Suprapubic skin (tissue), 4 donors: Measurements from ENCODE around the gene MBOAT7. TPM values are rescaled to one million over a fixed set of nuclear protein-coding genes. Genes with fewer than 3 reads are reported as not detected.

Experiments
- DNase-seq, 2 donors: peaks; one replicate each; pipeline ENCODE4 v3.0.0-alpha.2; 2019; ENCODE audit warnings: low spot score in 2 of 2
- H3K27ac ChIP-seq: fragments of 200-600 bp; sonication (generic); one replicate; pipeline ENCODE4 v1.5.1; 2019
- H3K27me3 ChIP-seq: fragments of 200-600 bp; sonication (generic); one replicate; pipeline ENCODE4 v1.5.1; 2019
- H3K36me3 ChIP-seq: fragments of 200-600 bp; sonication (generic); one replicate; pipeline ENCODE4 v1.5.1; 2019
- H3K4me1 ChIP-seq: fragments of 200-600 bp; sonication (generic); one replicate; pipeline ENCODE4 v1.5.1; 2019
- H3K4me3 ChIP-seq: fragments of 200-600 bp; sonication (generic); one replicate; pipeline ENCODE4 v1.5.1; 2019; ENCODE audit warnings: mild to moderate bottlenecking
- H3K9me3 ChIP-seq: fragments of 200-600 bp; sonication (generic); one replicate; pipeline ENCODE4 v1.5.1; 2019
- EP300 ChIP-seq: sonication (generic); formaldehyde crosslinking; IDR thresholded peaks from one replicate; pipeline ENCODE4 v1.6.1; 2017; ENCODE audit warnings: antibody characterized with exemption
- POLR2A ChIP-seq, 2 donors: fragments of 450-650 bp; IDR thresholded peaks; one replicate each; pipeline ENCODE4 v1.6.1; 2017; ENCODE audit warnings: antibody characterized with exemption in 2 of 2, mild to moderate bottlenecking in 2 of 2, moderate library complexity in 2 of 2
- POLR2AphosphoS5 ChIP-seq, 3 donors: sonication (generic); formaldehyde crosslinking; IDR thresholded peaks; one replicate each; pipeline ENCODE4 v1.6.1; 2017; ENCODE audit warnings: antibody characterized with exemption in 3 of 3
- WGBS: methylation state at CpG from one replicate; pipeline ENCODE4 v1.1.5; 2018; 5-methylcytosine and 5-hydroxymethylcytosine counted together
- total RNA-seq, 4 donors: library from RNA; depleted of rRNA; stranded (reverse); fragments of >200 nt; gene quantifications; one replicate each; pipeline ENCODE4 v1.1.0, GENCODE V29; 2016
- TF ChIP-seq, protein P1 (sequence below), 2 donors: fragments of 200-600 bp in 1 of 2; fragments of 450-650 bp in 1 of 2; sonication (generic) in 1 of 2; IDR thresholded peaks; one replicate each; pipeline ENCODE4 v1.5.1; 2016 to 2019; ENCODE audit warnings: antibody characterized with exemption in 2 of 2, mild to moderate bottlenecking in 1 of 2, moderate library complexity in 1 of 2

MBOAT7 gene
- total RNA-seq, 4 donors from 2014 or later = 54.7 to 96.5 (median 58.7) TPM

- H3K4me1 ChIP-seq = peaks cover 56% of the 10 kb centered on the region
- peaks cover 37% of the 10 kb centered on the region for H3K36me3 ChIP-seq
- H3K27ac ChIP-seq = peak overlapping the region; percentile 97
- no peaks in the 10 kb centered on the region for H3K9me3 ChIP-seq
- 5% methylated on average over 19 of the region's 19 CpGs for WGBS
- H3K4me3 ChIP-seq = peak overlapping the region; percentile 75
- no peaks in the 10 kb centered on the region for H3K27me3 ChIP-seq
- TF ChIP-seq EP300 (no peak), POLR2A (IDR thresholded peaks at IDR 0.05) (no peak)
- DNase-seq = no peak
Observed at GRCh38 chr19:54158812-54159351, 30.5 kb downstream of the MBOAT7 start.

GRCh38 chr19:54156953-54157352, 32.4 kb downstream of the MBOAT7 start:
- TF ChIP-seq EP300 (no peak), POLR2A (IDR thresholded peaks at IDR 0.05) (no peak), POLR2AphosphoS5 (IDR thresholded peaks at IDR 0.05) (no peak)
- TF ChIP-seq, protein P1, sequence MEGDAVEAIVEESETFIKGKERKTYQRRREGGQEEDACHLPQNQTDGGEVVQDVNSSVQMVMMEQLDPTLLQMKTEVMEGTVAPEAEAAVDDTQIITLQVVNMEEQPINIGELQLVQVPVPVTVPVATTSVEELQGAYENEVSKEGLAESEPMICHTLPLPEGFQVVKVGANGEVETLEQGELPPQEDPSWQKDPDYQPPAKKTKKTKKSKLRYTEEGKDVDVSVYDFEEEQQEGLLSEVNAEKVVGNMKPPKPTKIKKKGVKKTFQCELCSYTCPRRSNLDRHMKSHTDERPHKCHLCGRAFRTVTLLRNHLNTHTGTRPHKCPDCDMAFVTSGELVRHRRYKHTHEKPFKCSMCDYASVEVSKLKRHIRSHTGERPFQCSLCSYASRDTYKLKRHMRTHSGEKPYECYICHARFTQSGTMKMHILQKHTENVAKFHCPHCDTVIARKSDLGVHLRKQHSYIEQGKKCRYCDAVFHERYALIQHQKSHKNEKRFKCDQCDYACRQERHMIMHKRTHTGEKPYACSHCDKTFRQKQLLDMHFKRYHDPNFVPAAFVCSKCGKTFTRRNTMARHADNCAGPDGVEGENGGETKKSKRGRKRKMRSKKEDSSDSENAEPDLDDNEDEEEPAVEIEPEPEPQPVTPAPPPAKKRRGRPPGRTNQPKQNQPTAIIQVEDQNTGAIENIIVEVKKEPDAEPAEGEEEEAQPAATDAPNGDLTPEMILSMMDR (IDR thresholded peaks at IDR 0.05) = no peak
- H3K9me3 ChIP-seq = no peaks in the 10 kb centered on the region
- no peak overlapping the region for H3K27ac ChIP-seq
- H3K4me3 ChIP-seq = no peak overlapping the region
- DNase-seq = no peak
- H3K36me3 ChIP-seq = peaks cover 57% of the 10 kb centered on the region
- no peaks in the 10 kb centered on the region for H3K27me3 ChIP-seq
- peaks cover 43% of the 10 kb centered on the region for H3K4me1 ChIP-seq
- 86% methylated on average over 3 of the region's 3 CpGs for WGBS

DNA sequence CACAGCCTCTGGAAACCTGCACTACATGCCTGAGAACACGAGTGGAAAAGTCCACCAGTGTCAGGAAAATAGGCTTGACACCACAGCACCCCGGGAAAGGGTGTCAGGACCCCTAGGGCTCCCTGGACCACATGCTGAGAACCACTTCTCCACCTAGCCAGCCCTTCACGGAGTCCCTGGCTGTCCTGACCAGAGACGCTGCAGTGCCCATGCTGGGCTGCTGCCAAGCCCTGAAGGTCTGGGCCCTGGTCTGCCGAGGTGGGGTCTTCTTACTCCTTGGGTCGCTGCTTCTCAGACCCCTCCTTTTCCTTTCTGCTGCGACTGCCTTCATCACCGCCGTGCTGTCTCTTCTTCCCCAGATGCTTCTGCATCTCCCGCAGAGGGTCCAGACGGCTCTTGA, 32.9 kb downstream of the MBOAT7 start:
- Histone ChIP-seq H3K4me3 (no peak overlapping the region), H3K27ac (no peak overlapping the region), H3K9me3 (no peaks in the 10 kb centered on the region), H3K27me3 (no peaks in the 10 kb centered on the region), H3K4me1 (peaks cover 38% of the 10 kb centered on the region), H3K36me3 (peaks cover 61% of the 10 kb centered on the region)
- TF ChIP-seq POLR2A (IDR thresholded peaks at IDR 0.05) (no peak), EP300 (no peak), POLR2AphosphoS5 (IDR thresholded peaks at IDR 0.05) (no peak)
- TF ChIP-seq, protein P1 (IDR thresholded peaks at IDR 0.05) = no peak
- no peak for DNase-seq
- 67% methylated on average over 10 of the region's 11 CpGs for WGBS

- H3K9me3 ChIP-seq = no peaks in the 10 kb centered on the region
- no peak overlapping the region for H3K4me3 ChIP-seq
- TF ChIP-seq EP300 (no peak), POLR2AphosphoS5 (IDR thresholded peaks at IDR 0.05) (no peak), POLR2A (IDR thresholded peaks at IDR 0.05) (no peak)
- TF ChIP-seq, protein P1 (IDR thresholded peaks at IDR 0.05) = no peak
- 78% methylated on average over 11 of the region's 19 CpGs for WGBS
- H3K27me3 ChIP-seq = no peaks in the 10 kb centered on the region
- H3K36me3 ChIP-seq = peaks cover 69% of the 10 kb centered on the region
- no peak for DNase-seq
- H3K4me1 ChIP-seq = peaks cover 30% of the 10 kb centered on the region
- H3K27ac ChIP-seq = no peak overlapping the region
Observed at GRCh38 chr19:54155694-54156093, 33.7 kb downstream of the MBOAT7 start.

DNA sequence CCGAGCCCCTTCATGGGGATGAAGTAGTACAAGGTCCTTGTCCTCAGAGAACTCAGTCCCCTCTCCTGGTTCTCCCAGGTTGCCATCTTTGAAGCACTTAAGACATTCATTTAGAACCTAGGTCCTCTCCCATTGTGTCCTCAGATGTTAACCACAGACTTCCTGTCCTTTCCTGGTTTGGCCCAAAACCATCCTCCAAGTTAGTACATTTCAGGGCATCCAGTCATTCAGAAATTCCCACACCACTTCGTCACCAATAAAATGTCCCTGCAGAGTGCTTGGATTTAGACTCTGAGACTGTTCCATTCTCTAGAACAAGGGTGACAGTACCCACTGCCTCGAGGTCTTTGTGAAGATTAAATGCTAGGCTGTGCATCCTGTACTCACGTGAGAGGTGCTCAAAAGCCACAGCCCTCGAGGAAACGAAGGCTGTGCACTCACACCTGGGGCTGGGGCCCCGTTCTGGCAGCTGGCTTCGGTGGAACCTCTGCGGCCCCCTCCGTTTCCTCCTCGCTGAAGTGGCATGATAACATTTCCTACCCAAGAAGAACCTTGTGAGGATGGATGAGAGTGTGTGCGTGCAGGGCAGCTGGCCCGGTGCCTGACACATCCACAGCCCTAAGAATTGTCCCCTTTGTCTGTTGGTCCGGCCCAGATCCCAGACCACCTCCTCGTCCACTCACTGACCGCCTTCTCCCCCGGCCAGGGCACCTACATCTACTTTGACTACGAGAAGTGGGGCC, 34.6 kb downstream of the MBOAT7 start:
- WGBS = 73% methylated on average over 15 of the region's 18 CpGs
- H3K27ac ChIP-seq = no peak overlapping the region
- no peaks in the 10 kb centered on the region for H3K27me3 ChIP-seq
- DNase-seq = no peak
- no peak overlapping the region for H3K4me3 ChIP-seq
- peaks cover 23% of the 10 kb centered on the region for H3K4me1 ChIP-seq
- no peaks in the 10 kb centered on the region for H3K9me3 ChIP-seq
- H3K36me3 ChIP-seq = peaks cover 78% of the 10 kb centered on the region
- TF ChIP-seq POLR2AphosphoS5 (IDR thresholded peaks at IDR 0.05) = no peak
- TF ChIP-seq, protein P1 (IDR thresholded peaks at IDR 0.05) = no peak
- no peak for TF ChIP-seq EP300
- no peak for TF ChIP-seq POLR2A (IDR thresholded peaks at IDR 0.05)
